ENCODE measurements around the gene NAGS. TPM values are rescaled to one million over a fixed set of nuclear protein-coding genes. Genes with fewer than 3 reads are reported as not detected.
A peak's percentile ranks its signal among the peaks of the same experiment; 100 is the strongest.
"Not testable (repeated sequence)": the region's sequence is repeated elsewhere in the genome, so short reads cannot be mapped to it uniquely, and the experiment has no call there.

Gene NAGS
- total RNA-seq, 1 donor from 2014 or later, result 25.3 TPM

DNA sequence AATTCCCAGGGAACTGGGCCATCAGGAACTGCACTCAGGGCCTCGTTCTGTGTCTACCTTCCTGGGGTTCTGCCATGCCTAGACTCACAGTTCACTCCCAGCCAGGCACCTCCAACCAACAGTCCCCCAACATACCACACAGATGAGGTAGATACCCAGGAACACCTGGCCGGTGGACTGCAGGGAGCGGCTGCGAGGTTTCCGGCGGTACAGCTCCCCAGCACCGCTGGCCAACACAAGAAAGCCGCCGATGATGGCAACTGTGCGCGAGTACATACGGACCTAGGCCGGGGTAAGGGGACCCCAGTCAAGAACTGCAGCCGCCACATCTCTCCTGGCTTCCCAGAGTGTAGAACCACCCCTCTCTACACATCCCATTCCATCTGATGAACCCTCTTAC, 8.5 kb downstream of the NAGS start:
- DNase-seq (ENCODE audit: low read depth) (no peak), FAIRE-seq (no peak)
- Histone ChIP-seq H3K4me3 (ENCODE audit: low read depth, low read length) (no peak overlapping the region), H3K36me3 (ENCODE audit: control insufficient read depth, insufficient read depth, low read length) (peaks cover 12% of the 10 kb centered on the region), H3K27me3 (ENCODE audit: control insufficient read depth, insufficient read depth, low read length) (no peaks in the 10 kb centered on the region)
- TF ChIP-seq, protein P1, sequence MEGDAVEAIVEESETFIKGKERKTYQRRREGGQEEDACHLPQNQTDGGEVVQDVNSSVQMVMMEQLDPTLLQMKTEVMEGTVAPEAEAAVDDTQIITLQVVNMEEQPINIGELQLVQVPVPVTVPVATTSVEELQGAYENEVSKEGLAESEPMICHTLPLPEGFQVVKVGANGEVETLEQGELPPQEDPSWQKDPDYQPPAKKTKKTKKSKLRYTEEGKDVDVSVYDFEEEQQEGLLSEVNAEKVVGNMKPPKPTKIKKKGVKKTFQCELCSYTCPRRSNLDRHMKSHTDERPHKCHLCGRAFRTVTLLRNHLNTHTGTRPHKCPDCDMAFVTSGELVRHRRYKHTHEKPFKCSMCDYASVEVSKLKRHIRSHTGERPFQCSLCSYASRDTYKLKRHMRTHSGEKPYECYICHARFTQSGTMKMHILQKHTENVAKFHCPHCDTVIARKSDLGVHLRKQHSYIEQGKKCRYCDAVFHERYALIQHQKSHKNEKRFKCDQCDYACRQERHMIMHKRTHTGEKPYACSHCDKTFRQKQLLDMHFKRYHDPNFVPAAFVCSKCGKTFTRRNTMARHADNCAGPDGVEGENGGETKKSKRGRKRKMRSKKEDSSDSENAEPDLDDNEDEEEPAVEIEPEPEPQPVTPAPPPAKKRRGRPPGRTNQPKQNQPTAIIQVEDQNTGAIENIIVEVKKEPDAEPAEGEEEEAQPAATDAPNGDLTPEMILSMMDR (IDR thresholded peaks at IDR 0.05; ENCODE audit: insufficient read depth, low read length, severe bottlenecking), result no peak

DNA sequence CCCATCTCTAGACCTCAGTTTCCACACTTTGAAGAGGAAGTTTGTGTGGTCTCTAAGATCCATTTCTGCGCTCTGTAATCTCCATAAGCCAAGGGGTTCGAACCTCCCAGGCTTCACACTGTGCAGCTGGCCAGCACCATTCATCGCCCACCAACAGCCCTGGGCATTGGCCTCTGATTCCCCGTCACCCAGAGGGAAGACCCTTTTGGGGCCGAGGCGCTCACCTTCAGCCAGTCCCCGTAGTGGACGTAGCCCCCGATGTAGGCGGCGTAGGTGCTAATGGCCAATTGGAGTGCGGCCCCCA, 9.7 kb downstream of the NAGS start:
- DNase-seq (ENCODE audit: low read depth) (no peak), FAIRE-seq (no peak)
- Histone ChIP-seq H3K36me3 (ENCODE audit: control insufficient read depth, insufficient read depth, low read length) (peaks cover 5% of the 10 kb centered on the region), H3K27me3 (ENCODE audit: control insufficient read depth, insufficient read depth, low read length) (no peaks in the 10 kb centered on the region), H3K4me3 (ENCODE audit: low read depth, low read length) (peak overlapping the region; percentile 58)
- TF ChIP-seq, protein P1 (IDR thresholded peaks at IDR 0.05; ENCODE audit: insufficient read depth, low read length, severe bottlenecking), result no peak

DNA sequence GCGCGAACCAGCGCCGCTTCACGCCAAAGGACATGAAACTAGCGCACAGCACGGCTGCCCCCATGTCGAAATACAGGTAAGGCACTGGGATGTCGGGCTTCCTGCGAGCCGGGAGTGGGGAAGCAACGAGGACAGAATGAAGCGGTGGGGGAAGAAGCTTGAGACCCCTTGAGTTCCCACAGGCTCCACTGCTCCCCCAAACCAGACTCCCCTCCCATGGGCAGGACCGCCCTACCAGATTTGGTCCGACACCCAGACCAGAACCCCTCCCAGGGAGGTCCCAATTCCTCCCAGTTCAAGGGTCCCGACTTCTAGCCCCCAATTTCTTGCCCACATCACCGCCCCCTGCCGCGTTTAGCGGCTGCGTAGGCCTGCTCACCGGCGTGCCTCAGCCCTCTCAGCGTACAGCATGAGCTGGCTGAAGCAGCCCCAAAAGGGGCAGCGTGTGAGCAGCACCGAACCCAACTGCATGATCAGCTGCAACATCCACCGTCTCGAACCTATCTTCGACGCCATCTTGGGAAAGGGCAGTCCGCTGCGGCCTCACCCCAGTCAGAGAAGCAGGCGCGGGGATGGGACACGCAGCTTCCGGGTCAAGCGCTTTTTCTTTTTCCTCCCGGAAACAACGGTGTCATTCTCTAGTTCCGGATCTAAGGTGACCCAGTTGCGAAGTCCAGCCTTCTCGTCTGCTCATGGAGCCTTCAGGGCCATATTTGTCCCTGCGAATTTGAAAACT, 10.2 kb downstream of the NAGS start, which contains the start of gene TMEM101:
Gene TMEM101, minus strand, starts transcription at position 527 of the 736 bp plus-strand sequence. Its CDS starts 11 bp downstream, at position 516.
- FAIRE-seq (no peak), DNase-seq (ENCODE audit: low read depth) (peak; percentile 81)
- no peaks in the 10 kb centered on the region for H3K27me3 ChIP-seq (ENCODE audit: control insufficient read depth, insufficient read depth, low read length)
- H3K36me3 ChIP-seq (ENCODE audit: control insufficient read depth, insufficient read depth, low read length), result peaks cover under 1% of the 10 kb centered on the region
- peak within 1 kb of the TSS; percentile 58 for H3K4me3 ChIP-seq (ENCODE audit: low read depth, low read length)
- TF ChIP-seq, protein P1 (IDR thresholded peaks at IDR 0.05; ENCODE audit: insufficient read depth, low read length, severe bottlenecking), result no peak

DNA sequence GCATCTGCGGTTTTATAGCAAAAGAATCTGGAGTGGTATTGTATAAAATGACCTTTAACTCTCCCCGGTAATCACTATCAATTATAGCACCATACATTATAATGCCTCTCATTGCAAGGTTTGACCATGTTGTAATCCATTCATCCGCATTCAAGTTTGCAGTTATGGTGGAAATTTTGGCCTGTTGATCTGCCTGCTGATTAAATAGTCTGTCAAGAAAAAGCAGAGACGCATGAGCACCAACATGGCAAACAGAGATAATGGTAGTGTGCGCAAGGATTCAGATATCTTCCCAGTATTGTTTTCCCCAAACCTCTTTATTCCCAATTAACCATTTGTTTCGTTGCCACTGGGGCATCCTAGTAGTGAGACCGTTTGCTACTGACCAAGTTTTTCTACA, 16.8 kb downstream of the NAGS start:
- peak; percentile 80 for FAIRE-seq

DNA sequence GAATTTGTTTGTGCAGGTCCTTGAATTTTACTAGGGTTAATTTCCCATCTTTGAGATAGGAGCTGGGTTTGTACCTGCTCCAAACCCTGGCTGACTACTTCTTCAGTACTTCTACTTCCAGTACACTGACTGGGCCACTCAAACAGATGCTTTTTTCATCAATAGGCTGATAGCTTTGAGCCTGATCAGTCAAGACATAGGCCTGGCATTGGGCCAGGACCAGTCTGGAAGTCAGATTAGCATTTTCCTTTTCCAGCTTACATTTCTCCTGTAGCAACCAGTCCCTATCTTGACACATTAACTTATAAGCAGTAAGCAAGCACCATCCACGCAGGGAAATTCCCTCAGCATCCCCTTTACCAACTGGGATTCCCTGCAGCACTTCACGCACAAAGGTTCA, 17.8 kb downstream of the NAGS start:
- no peaks in the 10 kb centered on the region for H3K27me3 ChIP-seq (ENCODE audit: control insufficient read depth, insufficient read depth, low read length)
- FAIRE-seq, result no peak
- DNase-seq (ENCODE audit: low read depth), result no peak
- H3K36me3 ChIP-seq (ENCODE audit: control insufficient read depth, insufficient read depth, low read length), result peaks cover 1% of the 10 kb centered on the region
- TF ChIP-seq, protein P1 (IDR thresholded peaks at IDR 0.05; ENCODE audit: insufficient read depth, low read length, severe bottlenecking), result no peak
- H3K4me3 ChIP-seq (ENCODE audit: low read depth, low read length), result no peak overlapping the region

More for the DNA sequence above, 16.8 kb downstream of the NAGS start:
- not testable (repeated sequence) for H3K4me3 ChIP-seq (ENCODE audit: low read depth, low read length); DNase-seq (ENCODE audit: low read depth); H3K36me3 ChIP-seq (ENCODE audit: control insufficient read depth, insufficient read depth, low read length); H3K27me3 ChIP-seq (ENCODE audit: control insufficient read depth, insufficient read depth, low read length)

DNA sequence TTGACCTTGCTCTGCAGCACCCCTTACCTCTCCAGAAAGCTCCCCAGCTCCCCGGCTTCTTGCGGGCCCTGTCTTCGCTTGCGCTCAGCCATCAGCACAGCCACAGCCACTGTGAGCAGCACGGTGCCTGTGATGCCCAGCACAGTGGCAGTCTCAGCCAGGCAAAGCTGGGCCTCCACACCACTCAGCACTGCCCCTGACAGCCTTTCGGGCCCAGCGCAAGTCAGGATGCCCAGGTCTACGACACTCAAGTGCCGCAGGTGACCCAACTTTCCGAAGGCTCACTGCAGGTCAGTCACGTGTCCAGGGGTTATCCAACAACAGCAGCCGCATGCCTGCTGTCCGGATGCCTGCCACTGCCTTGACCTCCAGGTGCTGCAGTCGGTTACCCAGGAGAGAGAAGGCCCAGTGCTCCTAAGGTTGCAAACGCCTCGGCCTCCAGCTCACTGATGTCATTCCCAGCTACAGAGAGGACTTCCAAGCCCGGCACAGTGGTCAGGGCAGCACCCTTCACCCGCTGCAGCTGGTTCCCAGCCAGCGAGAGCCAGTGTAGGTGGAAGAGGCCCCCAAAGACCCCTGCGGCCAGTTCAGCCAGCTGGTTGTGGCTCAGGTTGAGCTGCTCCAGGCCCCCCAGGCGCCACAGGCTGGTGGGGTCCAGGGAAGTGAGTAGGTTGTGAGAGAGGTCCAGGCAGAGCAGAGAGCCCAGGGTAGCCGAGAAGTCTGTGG, 19.3 kb downstream of the NAGS start:
- H3K36me3 ChIP-seq (ENCODE audit: control insufficient read depth, insufficient read depth, low read length), result peaks cover 3% of the 10 kb centered on the region
- no peaks in the 10 kb centered on the region for H3K27me3 ChIP-seq (ENCODE audit: control insufficient read depth, insufficient read depth, low read length)
- no peak for FAIRE-seq
- TF ChIP-seq, protein P1 (IDR thresholded peaks at IDR 0.05; ENCODE audit: insufficient read depth, low read length, severe bottlenecking), result no peak
- no peak for DNase-seq (ENCODE audit: low read depth)
- no peak overlapping the region for H3K4me3 ChIP-seq (ENCODE audit: low read depth, low read length)
